IMR-90 (cell line): ENCODE results near the gene EVL. TPM values are rescaled to one million over a fixed set of nuclear protein-coding genes. Genes with fewer than 3 reads are reported as not detected.

Experiments used
- ATAC-seq: fragments of 200-7000 bp; cut with Tn5 transposase; 2 replicates; pipeline ENCODE4 v1.9.1; 2020; ENCODE audit warnings: low read depth, mild to moderate bottlenecking, moderate library complexity
- BruUV-seq: library from RNA; stranded (reverse); fragments of 400-500 nt; replicated peaks from 2 replicates; lab custom pipeline; 2021; lab: Mats Ljungman, UMichigan
- CTCF ChIA-PET: fragments of 300-600 bp; formaldehyde crosslinking; extraction: SDS; loops from one replicate; lab custom pipeline; 2021; ENCODE audit warnings: antibody characterized with exemption; lab: Yijun Ruan, JAX
- POLR2A ChIA-PET: fragments of 300-600 bp; sonication (Branson Sonifier 250); formaldehyde crosslinking; loops from one replicate; lab custom pipeline; 2022; ENCODE audit warnings: antibody characterized with exemption; ENCODE audit not compliant: unreplicated experiment; lab: Charles Lee
- DNase-seq: peaks from one replicate; pipeline ENCODE4 v3.0.0; 2013
- H2AFZ ChIP-seq: replicated peaks from 2 replicates; pipeline ENCODE3; 2013; ENCODE audit warnings: low read length, mild to moderate bottlenecking; ENCODE audit not compliant: poor library complexity
- H2AK5ac ChIP-seq: 2 replicates; pipeline ENCODE4 v1.6.1; 2013; ENCODE audit warnings: low read depth, low read length, inconsistent platforms
- H2AK9ac ChIP-seq: replicated peaks from 2 replicates; pipeline ENCODE3; 2013; ENCODE audit warnings: mild to moderate bottlenecking, low read depth, low read length, moderate library complexity; ENCODE audit not compliant: poor library complexity
- H2BK120ac ChIP-seq: 2 replicates; pipeline ENCODE4 v1.6.1; 2013; ENCODE audit warnings: low read depth, low read length, inconsistent platforms
- H2BK15ac ChIP-seq: 3 replicates; pipeline ENCODE4 v1.6.1; 2013; ENCODE audit warnings: low read depth, low read length, inconsistent platforms
- H2BK20ac ChIP-seq: 2 replicates; pipeline ENCODE4 v1.6.1; 2013; ENCODE audit warnings: low read depth, mild to moderate bottlenecking, inconsistent platforms, low read length, moderate library complexity
- H2BK5ac ChIP-seq: 2 replicates; pipeline ENCODE4 v1.6.1; 2013; ENCODE audit warnings: mild to moderate bottlenecking, low read depth, low read length, inconsistent platforms; ENCODE audit not compliant: poor library complexity, severe bottlenecking
- H3K14ac ChIP-seq: replicated peaks from 2 replicates; pipeline ENCODE4 v1.6.1; 2013; ENCODE audit warnings: low read depth, low read length, inconsistent platforms
- H3K18ac ChIP-seq: 2 replicates; pipeline ENCODE4 v1.6.1; 2013; ENCODE audit warnings: low read depth, low read length, control low read depth
- H3K23ac ChIP-seq: 2 replicates; pipeline ENCODE4 v1.6.1; 2013; ENCODE audit warnings: low read depth, low read length, inconsistent platforms
- H3K27ac ChIP-seq: 2 replicates; pipeline ENCODE4 v1.5.1; 2013; ENCODE audit warnings: mild to moderate bottlenecking, control low read depth, low read length; ENCODE audit not compliant: insufficient read depth
- H3K27me3 ChIP-seq: 2 replicates; pipeline ENCODE4 v1.6.1; 2013; ENCODE audit warnings: low read length; ENCODE audit not compliant: control insufficient read depth, insufficient read depth
- H3K36me3 ChIP-seq: 2 replicates; pipeline ENCODE4 v1.6.1; 2013; ENCODE audit warnings: low read length, mixed read lengths; ENCODE audit not compliant: control insufficient read depth, insufficient read depth
- H3K4ac ChIP-seq: 2 replicates; pipeline ENCODE4 v1.6.1; 2013; ENCODE audit warnings: low read depth, low read length, inconsistent platforms
- H3K4me1 ChIP-seq: 2 replicates; pipeline ENCODE4 v1.6.1; 2013; ENCODE audit warnings: low read length, mixed read lengths; ENCODE audit not compliant: control insufficient read depth, insufficient read depth
- H3K4me2 ChIP-seq: 2 replicates; pipeline ENCODE4 v1.6.1; 2013; ENCODE audit warnings: low read depth, mild to moderate bottlenecking, control low read depth, low read length, moderate library complexity
- H3K4me3 ChIP-seq: 2 replicates; pipeline ENCODE4 v1.5.1; 2013; ENCODE audit warnings: low read depth, mild to moderate bottlenecking, control low read depth, low read length, moderate library complexity; ENCODE audit not compliant: insufficient read depth
- H3K56ac ChIP-seq: 2 replicates; pipeline ENCODE4 v1.6.1; 2013; ENCODE audit warnings: low read length, inconsistent platforms; ENCODE audit not compliant: insufficient read depth; ENCODE audit errors: extremely low read depth
- H3K79me1 ChIP-seq, 2 experiments: 2 replicates each; pipeline ENCODE4 v1.6.1; 2013; ENCODE audit warnings: low read length in 2 of 2, inconsistent platforms in 1 of 2, low read depth in 1 of 2
- H3K9ac ChIP-seq: 2 replicates; pipeline ENCODE4 v1.6.1; 2013; ENCODE audit warnings: low read depth, low read length, control low read depth
- H3K9me1 ChIP-seq: 2 replicates; pipeline ENCODE4 v1.6.1; 2013; ENCODE audit warnings: low read length, inconsistent platforms; ENCODE audit not compliant: insufficient read depth
- H3K9me3 ChIP-seq: 2 replicates; pipeline ENCODE4 v1.6.1; 2013; ENCODE audit warnings: low read length; ENCODE audit not compliant: control insufficient read depth, insufficient read depth
- H4K20me1 ChIP-seq: 2 replicates; pipeline ENCODE4 v1.6.1; 2013; ENCODE audit warnings: low read length, inconsistent platforms; ENCODE audit not compliant: insufficient read depth
- H4K5ac ChIP-seq: 2 replicates; pipeline ENCODE4 v1.6.1; 2013; ENCODE audit warnings: mild to moderate bottlenecking, low read depth, low read length, control low read depth
- H4K8ac ChIP-seq, 2 experiments: 2 replicates each; pipeline ENCODE4 v1.6.1; 2013; ENCODE audit warnings: low read depth in 2 of 2, low read length in 2 of 2, control low read depth in 1 of 2, inconsistent platforms in 1 of 2
- H4K91ac ChIP-seq: 2 replicates; pipeline ENCODE4 v1.6.1; 2013; ENCODE audit warnings: low read depth, low read length, inconsistent platforms; ENCODE audit not compliant: insufficient read depth
- CHD1 ChIP-seq: IDR thresholded peaks from 2 replicates; pipeline ENCODE4 v1.6.1; 2012; ENCODE audit warnings: low read depth, low read length, improper control_type of control experiment
- MXI1 ChIP-seq: IDR thresholded peaks from 2 replicates; pipeline ENCODE4 v1.6.1; 2012; ENCODE audit warnings: low read depth, mild to moderate bottlenecking, low read length, moderate library complexity, borderline replicate concordance
- POLR2A ChIP-seq: IDR thresholded peaks from 2 replicates; pipeline ENCODE4 v1.6.1; 2012; ENCODE audit warnings: mild to moderate bottlenecking, low read depth, low read length
- RAD21 ChIP-seq: IDR thresholded peaks from 2 replicates; pipeline ENCODE4 v1.6.1; 2012; ENCODE audit warnings: low read length, improper control_type of control experiment
- RFX5 ChIP-seq: IDR thresholded peaks from 2 replicates; pipeline ENCODE4 v1.8.0; 2012; ENCODE audit warnings: low read depth, mild to moderate bottlenecking, low read length, moderate library complexity
- WGBS, 2 experiments: methylation state at CpG; one replicate each; pipeline versions ENCODE4 v1.1.5 to v1.1.7; 2013; ENCODE audit warnings: missing lambda C conversion rate in 2 of 2; ENCODE audit not compliant: insufficient read length in 1 of 2; ENCODE audit errors: extremely low coverage in 2 of 2; 5-methylcytosine and 5-hydroxymethylcytosine counted together
- dilution Hi-C: fragments of 300-500 bp; cut with HindIII; formaldehyde crosslinking; loops from one replicate; pipeline ENCODE4 v1.14.3; 2018; ENCODE audit warnings: low sequenced_read_pairs; ENCODE audit not compliant: unreplicated experiment
- in situ Hi-C: fragments of 300-500 bp; cut with MboI; formaldehyde crosslinking; loops from 3 replicates; pipeline ENCODE4 v1.14.3; 2019; ENCODE audit warnings: low sequenced_read_pairs, inconsistent platforms, mixed read lengths
- intact Hi-C: fragments of 100-400 bp; cut with micrococcal nuclease; formaldehyde crosslinking; loops from 2 replicates; pipeline ENCODE4 v1.10.0; 2022
- polyA plus RNA-seq, 3 experiments: library from polyadenylated mRNA; depleted of rRNA; stranded (reverse); fragments of >200 nt; gene quantifications; 2 replicates each; pipeline ENCODE4 v1.2.3, GENCODE V29; 2012; ENCODE audit warnings: low replicate concordance in 1 of 3
- total RNA-seq: library from RNA; depleted of rRNA; stranded (reverse); fragments of >200 nt; gene quantifications from 2 replicates; pipeline ENCODE4 v1.2.3, GENCODE V29; 2012

The EVL gene
- total and polyA plus RNA-seq, 2 of the 4 experiments (the other 2 are of a cell fraction), result 7.2 to 36.5 TPM

- Histone ChIP-seq H2BK5ac (no peak overlapping the region), H3K36me3 (peaks cover 4% of the 10 kb centered on the region; the same call in 1 of the 2 replicates), H2BK20ac (no peak overlapping the region), H3K56ac (no peak overlapping the region), H3K4me3 (no peak overlapping the region), H4K8ac (no peak overlapping the region), H2BK120ac (no peak overlapping the region), H4K91ac (no peak overlapping the region), H2AFZ (no peak overlapping the region), H3K4me1 (no peaks in the 10 kb centered on the region), H3K23ac (no peak overlapping the region), H3K79me1 (no peaks in the 10 kb centered on the region), H3K27ac (no peak overlapping the region), H3K4ac (no peak overlapping the region), H3K4me2 (no peak overlapping the region), H3K27me3 (no peaks in the 10 kb centered on the region; the same call in 1 of the 2 replicates), H3K9ac (no peak overlapping the region), H3K14ac (no peak overlapping the region), H3K18ac (no peak overlapping the region), H2BK15ac (no peak overlapping the region), H2AK5ac (no peak overlapping the region), H2AK9ac (no peak overlapping the region), H4K5ac (no peak overlapping the region), H4K20me1 (no peaks in the 10 kb centered on the region), H3K9me3 (no peaks in the 10 kb centered on the region), H3K9me1 (no peaks in the 10 kb centered on the region)
- BruUV-seq, result no TSS peak
- in situ Hi-C loops (no loop called here), intact Hi-C loops (no loop called here), dilution Hi-C loops (no loop called here)
- no peak for DNase-seq
- CTCF ChIA-PET, result no interaction called here
- POLR2A ChIA-PET, result no interaction called here
- TF ChIP-seq POLR2A, result no peak
- TF ChIP-seq MXI1, result no peak
- no peak for TF ChIP-seq RAD21
- no peak for TF ChIP-seq CHD1
- no peak for TF ChIP-seq RFX5
- ATAC-seq, result no peak
- WGBS, 2 experiments, result 82% methylated on average over 10 of the region's 20 CpGs; no CpG with 5 or more reads in 1 of the 2 experiments
These were observed 82.0 kb downstream of the EVL start for GRCh38 chr14:100147181-100147631.
